IMR-90 (cell line): Measurements from ENCODE around the gene SLC27A1.

ENCODE experiments used
- CTCF ChIP-seq: conservative IDR thresholded peaks from 2 replicates; pipeline ENCODE4 v1.5.1; 2012; ENCODE audit warnings: mild to moderate bottlenecking, low read depth, low read length, improper control_type of control experiment
- POLR2A ChIP-seq: IDR thresholded peaks from 2 replicates; pipeline ENCODE4 v1.6.1; 2012; ENCODE audit warnings: mild to moderate bottlenecking, low read depth, low read length
- RAD21 ChIP-seq: IDR thresholded peaks from 2 replicates; pipeline ENCODE4 v1.6.1; 2012; ENCODE audit warnings: low read length, improper control_type of control experiment

DNA sequence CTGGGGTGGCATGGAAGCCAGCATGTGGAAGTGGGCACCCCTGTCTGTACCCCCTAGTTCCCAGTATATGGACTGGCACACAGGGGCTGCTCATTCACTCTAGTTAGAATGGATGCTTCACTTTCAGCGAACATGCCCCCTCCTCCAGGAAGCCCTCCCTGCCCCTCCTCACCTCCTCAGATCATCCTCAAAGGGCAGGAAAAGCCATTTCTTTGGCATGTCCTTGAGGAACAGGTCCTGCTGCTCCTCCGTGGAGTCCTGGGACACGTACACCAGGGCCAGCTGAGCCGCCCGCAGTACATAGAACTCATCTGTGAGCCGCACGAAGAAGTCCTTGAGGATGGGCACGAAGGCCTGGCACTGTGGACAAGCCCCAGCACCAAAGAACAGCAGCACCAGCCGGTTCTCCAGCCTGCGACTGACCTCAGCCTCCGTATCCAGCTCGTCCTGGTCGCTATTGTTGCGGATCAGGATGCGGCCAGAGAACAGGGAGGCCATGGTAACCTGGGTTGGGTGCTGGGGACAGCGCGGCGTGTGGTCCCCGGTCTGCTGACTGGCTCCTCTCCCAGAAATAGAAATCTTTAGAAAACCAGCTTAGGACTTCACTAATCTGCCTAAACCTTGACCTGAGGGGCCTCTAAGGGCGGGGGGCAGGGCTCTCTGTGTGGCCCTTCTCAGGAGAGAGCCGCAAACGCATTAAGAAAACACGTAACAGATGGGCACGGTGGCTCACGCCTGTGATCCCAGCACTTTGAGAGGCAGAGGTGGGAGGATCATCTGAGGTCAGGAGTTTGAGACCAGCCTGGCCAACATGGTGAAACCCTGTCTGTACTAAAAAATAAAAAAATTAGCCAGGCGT lies 9.7 kb upstream of the SLC27A1 start, which contains the start of gene NXNL1:
- no peak for TF ChIP-seq RAD21
- TF ChIP-seq CTCF, result no peak
- no peak for TF ChIP-seq POLR2A
